Measurements from ENCODE around the gene TBX1.

- TF ChIP-seq CTCF (conservative IDR thresholded peaks at IDR 0.05): no peak
- TF ChIP-seq EZH2 (IDR thresholded peaks at IDR 0.05; ENCODE audit: low read depth): no peak
These were observed 56.0 kb downstream of the TBX1 start for GRCh38 chr22:19816372-19817119.
